Mesendoderm (in vitro differentiated cells): ENCODE measurements around the gene OXNAD1.

ENCODE experiments used
- DNase-seq: peaks from one replicate; pipeline ENCODE4 v3.0.0; 2013
- H2AK5ac ChIP-seq: 2 replicates; pipeline ENCODE4 v1.6.1; 2013; ENCODE audit warnings: low read length, inconsistent platforms
- H2BK120ac ChIP-seq: 2 replicates; pipeline ENCODE4 v1.6.1; 2013; ENCODE audit warnings: low read depth, mild to moderate bottlenecking, low read length, moderate library complexity, mixed read lengths
- H2BK15ac ChIP-seq: replicated peaks from 2 replicates; pipeline ENCODE4 v1.6.1; 2013; ENCODE audit warnings: low read depth, mild to moderate bottlenecking, moderate library complexity
- H2BK5ac ChIP-seq: 2 replicates; pipeline ENCODE4 v1.6.1; 2013; ENCODE audit warnings: low read length, inconsistent platforms
- H3K18ac ChIP-seq: 2 replicates; pipeline ENCODE4 v1.6.1; 2013; ENCODE audit warnings: mild to moderate bottlenecking, low read length, mixed read lengths
- H3K23ac ChIP-seq: one replicate; pipeline ENCODE4 v1.6.1; 2013; ENCODE audit warnings: low read length
- H3K27ac ChIP-seq: 2 replicates; pipeline ENCODE4 v1.5.1; 2013; ENCODE audit warnings: low read depth, mild to moderate bottlenecking, inconsistent platforms, low read length, moderate library complexity
- H3K27me3 ChIP-seq: 2 replicates; pipeline ENCODE4 v1.6.1; 2013; ENCODE audit warnings: low read length, control low read depth, mild to moderate bottlenecking, inconsistent platforms; ENCODE audit not compliant: insufficient read depth, poor library complexity
- H3K36me3 ChIP-seq: 2 replicates; pipeline ENCODE4 v1.6.1; 2013; ENCODE audit warnings: low read length, inconsistent platforms; ENCODE audit not compliant: control insufficient read depth, insufficient read depth
- H3K4ac ChIP-seq: one replicate; pipeline ENCODE4 v1.6.1; 2013; ENCODE audit warnings: low read depth, mild to moderate bottlenecking, low read length, moderate library complexity
- H3K4me1 ChIP-seq: 2 replicates; pipeline ENCODE4 v1.6.1; 2013; ENCODE audit warnings: low read depth, low read length, inconsistent platforms; ENCODE audit not compliant: control insufficient read depth
- H3K4me2 ChIP-seq: 2 replicates; pipeline ENCODE4 v1.6.1; 2013; ENCODE audit warnings: low read length
- H3K4me3 ChIP-seq: 2 replicates; pipeline ENCODE4 v1.5.1; 2013; ENCODE audit warnings: mild to moderate bottlenecking, low read length
- H3K56ac ChIP-seq: one replicate; pipeline ENCODE4 v1.6.1; 2013; ENCODE audit warnings: low read length
- H3K79me1 ChIP-seq: 2 replicates; pipeline ENCODE4 v1.6.1; 2013; ENCODE audit warnings: low read length, inconsistent platforms
- H3K79me2 ChIP-seq: 2 replicates; pipeline ENCODE4 v1.6.1; 2013; ENCODE audit warnings: mild to moderate bottlenecking, low read length; ENCODE audit not compliant: control insufficient read depth, insufficient read depth
- H3K9ac ChIP-seq: 2 replicates; pipeline ENCODE4 v1.6.1; 2013; ENCODE audit warnings: low read length, inconsistent platforms
- H4K5ac ChIP-seq: one replicate; pipeline ENCODE4 v1.6.1; 2013; ENCODE audit warnings: low read length
- H4K8ac ChIP-seq: one replicate; pipeline ENCODE4 v1.6.1; 2013; ENCODE audit warnings: low read depth, mild to moderate bottlenecking, control low read depth, low read length, moderate library complexity
- WGBS: extraction: QIAGEN DNeasy Blood & Tissue Kit; methylation state at CpG from one replicate; pipeline ENCODE4 v1.1.7; 2013; ENCODE audit warnings: low lambda C conversion rate, missing lambda C conversion rate; ENCODE audit not compliant: insufficient coverage; ENCODE audit errors: extremely low coverage; 5-methylcytosine and 5-hydroxymethylcytosine counted together

The OXNAD1 gene

DNA sequence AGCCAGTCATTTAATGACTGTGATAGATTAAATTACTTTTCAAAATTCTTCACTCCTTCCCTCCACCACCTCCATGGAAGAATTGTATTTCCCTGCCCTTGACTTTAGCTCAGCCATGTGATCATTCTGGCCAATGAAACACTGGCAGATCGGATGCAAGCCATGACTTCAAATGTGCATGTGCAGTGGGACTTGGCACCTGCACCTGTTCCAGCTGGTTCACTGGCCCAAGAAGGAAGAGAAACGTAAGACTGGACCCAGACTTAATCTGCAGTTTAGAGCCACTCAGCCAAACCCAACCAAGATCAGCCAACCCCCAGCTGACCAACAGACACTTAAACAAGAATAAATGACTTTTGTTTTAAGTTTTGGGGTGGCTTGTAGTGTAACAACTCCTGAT lies 12.0 kb upstream of the OXNAD1 start:
- Histone ChIP-seq H2BK5ac (no peak overlapping the region), H3K79me2 (no peaks in the 10 kb centered on the region), H3K79me1 (no peaks in the 10 kb centered on the region), H3K4me3 (no peak overlapping the region), H3K9ac (no peak overlapping the region), H3K18ac (no peak overlapping the region), H3K4ac (no peak overlapping the region), H4K8ac (no peak overlapping the region), H3K27ac (no peak overlapping the region), H3K56ac (no peak overlapping the region), H2BK120ac (no peak overlapping the region), H3K27me3 (no peaks in the 10 kb centered on the region), H2BK15ac (no peak overlapping the region), H3K23ac (no peak overlapping the region), H3K36me3 (no peaks in the 10 kb centered on the region), H4K5ac (no peak overlapping the region), H3K4me1 (no peaks in the 10 kb centered on the region), H2AK5ac (no peak overlapping the region), H3K4me2 (no peak overlapping the region)
- no peak for DNase-seq
- no CpG with 5 or more reads among the region's 2 CpGs for WGBS

DNA sequence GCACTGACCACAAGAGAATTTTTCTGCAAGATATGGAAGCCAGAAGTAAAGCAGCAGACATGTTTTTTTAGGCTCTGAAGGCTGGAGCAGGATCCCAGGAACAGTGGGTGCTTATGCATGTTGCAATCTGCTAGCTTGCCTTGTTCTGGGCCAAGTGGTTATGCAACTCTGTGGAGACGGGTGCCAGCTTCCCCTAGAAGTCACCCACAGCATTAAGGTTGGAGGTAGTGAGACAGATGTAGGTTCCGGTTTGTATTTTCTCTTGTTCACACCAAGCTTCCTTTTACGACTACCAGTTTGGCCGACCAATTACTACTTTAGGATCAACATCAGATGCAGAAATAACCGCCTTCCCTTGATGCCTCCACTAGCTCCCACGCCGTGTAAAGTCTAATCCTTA lies 11.4 kb upstream of the OXNAD1 start:
- no peak overlapping the region for H3K9ac ChIP-seq
- H3K56ac ChIP-seq, result no peak overlapping the region
- no peaks in the 10 kb centered on the region for H3K36me3 ChIP-seq
- H3K23ac ChIP-seq, result no peak overlapping the region
- H2BK5ac ChIP-seq, result no peak overlapping the region
- H3K4me2 ChIP-seq, result no peak overlapping the region
- H3K79me2 ChIP-seq, result no peaks in the 10 kb centered on the region
- no peaks in the 10 kb centered on the region for H3K79me1 ChIP-seq
- H3K4ac ChIP-seq, result no peak overlapping the region
- no peak overlapping the region for H3K4me3 ChIP-seq
- no peak overlapping the region for H2AK5ac ChIP-seq
- H3K27ac ChIP-seq, result no peak overlapping the region
- no peaks in the 10 kb centered on the region for H3K4me1 ChIP-seq
- DNase-seq, result no peak
- no peaks in the 10 kb centered on the region for H3K27me3 ChIP-seq
- H2BK120ac ChIP-seq, result no peak overlapping the region
- H4K5ac ChIP-seq, result no peak overlapping the region
- no peak overlapping the region for H2BK15ac ChIP-seq
- WGBS, result no CpG with 5 or more reads among the region's 7 CpGs
- H3K18ac ChIP-seq, result no peak overlapping the region
- H4K8ac ChIP-seq, result no peak overlapping the region

DNA sequence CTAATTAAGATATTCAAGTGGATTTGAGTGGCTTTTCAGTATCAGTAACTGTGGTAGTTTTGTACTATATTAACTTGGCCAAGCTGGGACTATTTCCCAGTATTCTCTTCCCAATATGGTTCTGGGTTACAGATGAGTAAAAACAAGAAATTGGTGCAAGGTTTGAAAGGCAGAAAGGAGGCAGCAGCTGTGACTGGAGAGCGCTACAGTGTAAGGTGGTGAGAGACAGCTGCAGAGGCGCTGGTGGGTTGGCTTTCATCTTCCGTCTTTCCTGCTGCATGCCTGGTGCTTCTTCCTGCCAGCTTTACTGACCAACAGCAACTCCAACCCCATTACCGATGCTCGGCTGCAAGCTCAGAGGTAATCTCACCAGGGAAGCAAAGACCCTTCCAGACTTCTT lies 10.1 kb upstream of the OXNAD1 start:
- Histone ChIP-seq H3K4me3 (no peak overlapping the region), H3K79me1 (no peaks in the 10 kb centered on the region), H3K27ac (no peak overlapping the region), H3K23ac (no peak overlapping the region), H3K56ac (no peak overlapping the region), H2BK120ac (no peak overlapping the region), H3K4ac (no peak overlapping the region), H3K18ac (no peak overlapping the region), H3K4me1 (no peaks in the 10 kb centered on the region), H2BK5ac (no peak overlapping the region), H3K27me3 (no peaks in the 10 kb centered on the region), H2AK5ac (no peak overlapping the region), H4K5ac (no peak overlapping the region), H2BK15ac (no peak overlapping the region), H3K9ac (no peak overlapping the region), H3K4me2 (no peak overlapping the region), H3K79me2 (no peaks in the 10 kb centered on the region), H4K8ac (no peak overlapping the region), H3K36me3 (no peaks in the 10 kb centered on the region)
- no CpG with 5 or more reads among the region's 5 CpGs for WGBS
- no peak for DNase-seq

DNA sequence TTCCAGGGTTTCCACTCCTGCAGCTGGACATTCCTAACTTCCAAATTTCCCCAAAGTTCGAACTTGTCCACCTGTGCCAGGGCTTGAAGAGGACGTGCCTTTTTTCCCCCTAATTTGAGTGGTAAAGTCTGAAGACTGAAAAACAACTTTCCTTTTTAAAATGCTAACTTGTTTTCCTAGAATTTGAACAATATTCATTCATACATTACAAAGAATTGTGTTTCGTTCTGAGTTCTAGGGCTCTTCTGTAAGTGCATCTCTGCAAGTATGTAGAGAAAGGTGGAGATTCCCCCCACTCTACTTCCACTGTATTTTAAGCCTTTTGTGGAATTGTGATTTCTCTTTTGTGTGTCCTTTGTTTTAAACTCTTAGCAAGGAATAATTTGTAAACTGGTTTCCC lies 9.7 kb upstream of the OXNAD1 start:
- Histone ChIP-seq H3K79me1 (no peaks in the 10 kb centered on the region), H2AK5ac (no peak overlapping the region), H4K5ac (no peak overlapping the region), H3K56ac (no peak overlapping the region), H3K9ac (no peak overlapping the region), H4K8ac (no peak overlapping the region), H3K18ac (no peak overlapping the region), H3K27me3 (no peaks in the 10 kb centered on the region), H3K4me1 (no peaks in the 10 kb centered on the region), H2BK120ac (no peak overlapping the region), H3K36me3 (no peaks in the 10 kb centered on the region), H3K4me2 (no peak overlapping the region), H2BK5ac (no peak overlapping the region), H2BK15ac (no peak overlapping the region), H3K4me3 (no peak overlapping the region), H3K79me2 (no peaks in the 10 kb centered on the region), H3K27ac (no peak overlapping the region), H3K4ac (no peak overlapping the region), H3K23ac (no peak overlapping the region)
- WGBS, result no CpG with 5 or more reads among the region's 3 CpGs
- DNase-seq, result no peak

DNA sequence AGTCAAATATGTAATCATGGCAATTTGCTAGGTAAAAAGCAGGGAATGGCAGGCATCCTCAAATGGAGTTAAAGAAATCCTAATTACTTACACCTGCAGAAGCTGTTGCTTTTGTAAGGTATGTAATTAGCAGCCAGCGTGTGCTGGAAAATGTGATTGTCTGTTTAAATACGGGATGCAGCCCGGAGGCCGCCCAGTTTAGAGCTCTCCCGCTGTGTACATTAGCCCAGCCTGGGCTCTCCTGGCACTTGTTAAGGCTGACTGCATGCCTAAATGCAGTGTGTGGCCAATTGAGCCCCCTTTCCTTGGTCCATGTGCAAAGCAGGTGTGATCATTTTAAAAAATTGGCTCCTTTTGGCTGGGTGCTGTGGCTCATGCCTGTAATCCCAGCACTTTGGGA lies 9.3 kb upstream of the OXNAD1 start:
- Histone ChIP-seq H2AK5ac (no peak overlapping the region), H2BK5ac (no peak overlapping the region), H3K56ac (no peak overlapping the region), H3K4me1 (no peaks in the 10 kb centered on the region), H3K27me3 (no peaks in the 10 kb centered on the region), H3K9ac (no peak overlapping the region), H4K5ac (no peak overlapping the region), H3K4me3 (no peak overlapping the region), H3K36me3 (no peaks in the 10 kb centered on the region), H2BK120ac (no peak overlapping the region), H3K18ac (no peak overlapping the region), H3K4me2 (no peak overlapping the region), H3K23ac (no peak overlapping the region), H3K4ac (no peak overlapping the region), H3K79me2 (no peaks in the 10 kb centered on the region), H3K79me1 (no peaks in the 10 kb centered on the region), H4K8ac (no peak overlapping the region), H3K27ac (no peak overlapping the region), H2BK15ac (no peak overlapping the region)
- DNase-seq, result no peak
- WGBS, result no CpG with 5 or more reads among the region's 5 CpGs

DNA sequence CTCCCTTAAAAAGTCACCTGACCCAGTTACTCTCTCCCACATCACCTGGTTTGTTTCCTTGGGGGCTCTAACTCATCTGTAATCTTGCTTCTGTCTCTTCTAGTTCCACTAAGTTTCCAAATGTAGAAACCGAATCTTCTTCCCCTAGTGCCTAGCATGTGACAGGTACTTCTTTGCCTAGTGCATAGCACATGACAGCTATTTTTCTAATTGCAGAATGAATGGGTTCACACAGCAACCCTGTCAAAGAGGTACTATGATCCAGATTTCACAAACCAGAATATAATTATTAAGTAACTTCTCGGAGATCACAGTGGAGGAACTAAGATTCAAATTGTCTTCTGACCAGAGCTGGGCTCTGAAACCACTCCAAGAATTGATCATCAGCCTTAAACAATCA lies 7.7 kb upstream of the OXNAD1 start:
- Histone ChIP-seq H3K4me1 (no peaks in the 10 kb centered on the region), H3K9ac (no peak overlapping the region), H3K4ac (no peak overlapping the region), H3K79me1 (peaks cover 7% of the 10 kb centered on the region), H3K27me3 (no peaks in the 10 kb centered on the region), H2BK15ac (no peak overlapping the region), H4K8ac (no peak overlapping the region), H2BK120ac (no peak overlapping the region), H3K23ac (no peak overlapping the region), H3K18ac (no peak overlapping the region), H2BK5ac (no peak overlapping the region), H3K4me3 (no peak overlapping the region), H2AK5ac (no peak overlapping the region), H3K56ac (no peak overlapping the region), H3K36me3 (no peaks in the 10 kb centered on the region), H4K5ac (no peak overlapping the region), H3K79me2 (peaks cover 5% of the 10 kb centered on the region), H3K27ac (no peak overlapping the region), H3K4me2 (no peak overlapping the region)
- no CpG with 5 or more reads among the region's 2 CpGs for WGBS
- no peak for DNase-seq
